Upper lobe of right lung (tissue), 1 donor: ENCODE results near the gene AMACR. TPM values are rescaled to one million over a fixed set of nuclear protein-coding genes. Genes with fewer than 3 reads are reported as not detected.
A peak's percentile ranks its signal among the peaks of the same experiment; 100 is the strongest.
"Not testable (repeated sequence)": the region's sequence is repeated elsewhere in the genome, so short reads cannot be mapped to it uniquely, and the experiment has no call there.

Source experiments
- ATAC-seq: fragments of 200-7000 bp; cut with Tn5 transposase; one replicate; pipeline ENCODE4 v1.9.1; 2020; ENCODE audit warnings: mild to moderate bottlenecking, moderate library complexity
- DNase-seq: peaks from one replicate; pipeline ENCODE4 v3.0.0-alpha.2; 2020
- H3K27ac ChIP-seq: fragments of 200-600 bp; one replicate; pipeline ENCODE4 v1.8.0; 2022
- H3K27me3 ChIP-seq: fragments of 200-600 bp; one replicate; pipeline ENCODE4 v1.8.0; 2022; ENCODE audit warnings: mild to moderate bottlenecking
- H3K36me3 ChIP-seq: fragments of 200-600 bp; one replicate; pipeline ENCODE4 v1.8.0; 2022
- H3K4me1 ChIP-seq: fragments of 200-600 bp; one replicate; pipeline ENCODE4 v1.8.0; 2022
- H3K4me3 ChIP-seq: fragments of 200-600 bp; one replicate; pipeline ENCODE4 v1.8.0; 2022; ENCODE audit warnings: mild to moderate bottlenecking
- H3K9me3 ChIP-seq: fragments of 200-600 bp; one replicate; pipeline ENCODE4 v1.8.0; 2022
- intact Hi-C: fragments of 100-400 bp; cut with DNase I; formaldehyde crosslinking; loops from one replicate; pipeline ENCODE4 v1.11.0; 2022
- total RNA-seq: library from RNA; stranded (reverse); fragmentation: NEBNext Ultra II Directional; extraction: Animal tissue kit (Norgen Biotek cat#: 25700); gene quantifications from one replicate; pipeline ENCODE4 v1.2.1, GENCODE V29; 2021
- TF ChIP-seq, protein P1 (sequence below): fragments of 200-600 bp; IDR thresholded peaks from one replicate; pipeline ENCODE4 v1.8.0; 2022; ENCODE audit warnings: antibody characterized with exemption
- donor health status: DM: no; HTN: yes; CAD: no; lungs with severe emphysema.

AMACR gene
- total RNA-seq, 1 donor from 2014 or later: 9.1 TPM

DNA sequence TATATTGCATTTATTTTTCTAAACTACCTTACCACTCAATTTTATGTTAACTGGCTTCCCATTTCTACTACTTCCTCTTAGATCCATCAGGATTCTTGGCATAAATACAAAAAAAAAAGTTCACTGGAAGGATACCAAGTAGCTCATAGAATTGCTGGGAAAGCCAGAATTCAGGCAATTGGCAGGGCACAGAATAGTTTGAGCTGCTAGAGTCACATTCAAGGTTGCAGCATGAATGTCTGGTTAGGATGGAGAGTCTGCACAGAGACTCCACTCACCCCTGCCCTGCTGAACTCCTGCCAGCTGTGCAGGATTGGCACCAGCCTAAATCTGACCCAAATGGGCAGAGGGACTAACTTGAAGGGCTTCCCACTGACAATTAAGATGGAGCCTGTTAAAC, 4.9 kb upstream of the AMACR start:
- intact Hi-C loops: no loop called here
- TF ChIP-seq, protein P1, sequence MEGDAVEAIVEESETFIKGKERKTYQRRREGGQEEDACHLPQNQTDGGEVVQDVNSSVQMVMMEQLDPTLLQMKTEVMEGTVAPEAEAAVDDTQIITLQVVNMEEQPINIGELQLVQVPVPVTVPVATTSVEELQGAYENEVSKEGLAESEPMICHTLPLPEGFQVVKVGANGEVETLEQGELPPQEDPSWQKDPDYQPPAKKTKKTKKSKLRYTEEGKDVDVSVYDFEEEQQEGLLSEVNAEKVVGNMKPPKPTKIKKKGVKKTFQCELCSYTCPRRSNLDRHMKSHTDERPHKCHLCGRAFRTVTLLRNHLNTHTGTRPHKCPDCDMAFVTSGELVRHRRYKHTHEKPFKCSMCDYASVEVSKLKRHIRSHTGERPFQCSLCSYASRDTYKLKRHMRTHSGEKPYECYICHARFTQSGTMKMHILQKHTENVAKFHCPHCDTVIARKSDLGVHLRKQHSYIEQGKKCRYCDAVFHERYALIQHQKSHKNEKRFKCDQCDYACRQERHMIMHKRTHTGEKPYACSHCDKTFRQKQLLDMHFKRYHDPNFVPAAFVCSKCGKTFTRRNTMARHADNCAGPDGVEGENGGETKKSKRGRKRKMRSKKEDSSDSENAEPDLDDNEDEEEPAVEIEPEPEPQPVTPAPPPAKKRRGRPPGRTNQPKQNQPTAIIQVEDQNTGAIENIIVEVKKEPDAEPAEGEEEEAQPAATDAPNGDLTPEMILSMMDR: no peak
- peaks cover 8% of the 10 kb centered on the region for H3K4me1 ChIP-seq
- no peaks in the 10 kb centered on the region for H3K36me3 ChIP-seq
- no peak overlapping the region for H3K4me3 ChIP-seq
- H3K27me3 ChIP-seq: no peaks in the 10 kb centered on the region
- no peaks in the 10 kb centered on the region for H3K9me3 ChIP-seq
- no peak overlapping the region for H3K27ac ChIP-seq
- DNase-seq (no peak), ATAC-seq (no peak)

DNA sequence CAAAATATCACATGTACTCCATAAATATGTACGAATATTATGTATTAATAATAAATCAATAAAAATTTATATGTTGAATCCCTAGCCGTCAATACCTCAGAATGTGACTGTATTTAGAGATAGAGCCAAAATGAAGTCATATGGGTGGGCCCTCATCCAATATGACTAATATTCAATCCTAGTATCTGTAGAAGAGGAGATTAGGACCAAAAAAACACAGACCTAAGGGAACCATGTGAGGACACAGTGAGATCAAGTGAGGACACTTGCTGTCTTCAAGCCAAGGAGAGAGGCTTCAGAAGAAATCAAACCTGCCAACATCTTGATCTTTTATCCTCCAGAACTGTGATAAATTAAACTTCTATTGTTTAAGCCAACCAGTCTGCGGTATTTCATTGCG, 3.7 kb upstream of the AMACR start:
- TF ChIP-seq, protein P1: no peak
- no peak overlapping the region for H3K27ac ChIP-seq
- DNase-seq (no peak), ATAC-seq (no peak)
- no peak overlapping the region for H3K4me3 ChIP-seq
- no peaks in the 10 kb centered on the region for H3K27me3 ChIP-seq
- no peaks in the 10 kb centered on the region for H3K9me3 ChIP-seq
- intact Hi-C loops: no loop called here
- H3K4me1 ChIP-seq: peaks cover 13% of the 10 kb centered on the region
- H3K36me3 ChIP-seq: no peaks in the 10 kb centered on the region

DNA sequence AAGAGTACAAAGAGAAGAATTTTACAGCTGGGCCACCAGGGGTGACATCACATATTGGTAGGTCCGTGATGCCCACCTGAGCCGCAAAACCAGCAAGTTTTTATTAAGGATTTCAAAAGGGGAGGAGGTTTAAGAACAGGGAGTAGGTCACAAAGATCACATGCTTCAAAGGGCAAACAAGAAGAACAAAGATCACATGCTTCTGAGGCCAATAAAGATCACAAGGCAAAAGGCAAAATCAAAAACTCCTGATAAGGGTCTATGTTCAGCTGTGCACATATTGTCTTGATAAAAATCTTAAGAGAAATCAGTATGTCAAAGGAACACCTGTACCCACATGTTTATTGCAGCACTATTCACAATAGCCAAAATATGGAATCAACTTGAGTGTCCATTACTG, 2.3 kb upstream of the AMACR start:
- DNase-seq, H3K27ac ChIP-seq, intact Hi-C loops, H3K27me3 ChIP-seq, H3K4me3 ChIP-seq, H3K9me3 ChIP-seq, ATAC-seq, H3K36me3 ChIP-seq: not testable (repeated sequence)
- peaks cover 19% of the 10 kb centered on the region for H3K4me1 ChIP-seq

DNA sequence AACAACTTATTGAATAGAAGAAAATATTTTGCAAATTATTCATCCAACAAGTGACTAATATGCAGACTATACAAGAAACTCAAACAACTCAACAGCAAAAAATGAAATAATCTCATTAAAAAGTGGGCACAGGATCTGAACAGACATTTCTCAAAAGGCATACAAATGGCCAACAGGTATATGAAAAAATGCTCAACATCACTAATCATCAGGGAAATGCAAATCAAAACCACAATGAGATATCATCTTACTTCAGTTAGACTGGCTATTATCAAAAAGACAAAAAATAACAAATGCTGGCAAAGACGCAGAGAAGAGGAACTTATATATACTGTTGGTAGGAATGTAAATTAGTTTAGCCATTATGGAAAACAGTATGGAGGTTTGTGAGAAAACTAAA, 1.8 kb upstream of the AMACR start:
- TF ChIP-seq, protein P1: no peak
- H3K36me3 ChIP-seq: no peaks in the 10 kb centered on the region
- H3K27me3 ChIP-seq: no peaks in the 10 kb centered on the region
- H3K4me3 ChIP-seq: no peak overlapping the region
- peaks cover 19% of the 10 kb centered on the region for H3K4me1 ChIP-seq
- DNase-seq (no peak), ATAC-seq (no peak)
- H3K9me3 ChIP-seq: no peaks in the 10 kb centered on the region
- H3K27ac ChIP-seq: no peak overlapping the region
- intact Hi-C loops: no loop called here

DNA sequence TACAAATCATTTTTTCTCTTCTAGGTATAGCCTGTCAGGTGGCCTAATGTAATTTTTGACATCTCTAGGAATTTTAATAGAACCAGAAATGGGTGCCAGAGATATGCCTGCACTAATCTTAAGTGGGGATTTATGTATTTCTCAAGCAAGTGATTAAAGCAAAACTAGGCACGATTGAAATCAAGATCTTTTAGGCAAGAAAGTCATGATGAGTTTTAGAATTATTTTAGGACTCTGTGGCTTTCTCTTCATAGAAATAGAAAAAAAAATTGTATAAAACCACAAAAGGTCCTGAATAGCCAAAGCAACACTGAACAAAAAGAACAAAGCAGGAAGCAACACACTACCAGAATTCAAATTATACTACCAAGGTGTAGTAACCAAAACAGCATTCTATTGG, 952 bp upstream of the AMACR start:
- H3K27me3 ChIP-seq: no peaks in the 10 kb centered on the region
- H3K4me3 ChIP-seq: peak overlapping the region; percentile 79
- H3K9me3 ChIP-seq: no peaks in the 10 kb centered on the region
- peaks cover 19% of the 10 kb centered on the region for H3K4me1 ChIP-seq
- H3K27ac ChIP-seq: peak overlapping the region; percentile 86
- peaks cover 2% of the 10 kb centered on the region for H3K36me3 ChIP-seq
- TF ChIP-seq, protein P1: no peak
- DNase-seq: no peak
- ATAC-seq: no peak
- intact Hi-C loops: no loop called here

DNA sequence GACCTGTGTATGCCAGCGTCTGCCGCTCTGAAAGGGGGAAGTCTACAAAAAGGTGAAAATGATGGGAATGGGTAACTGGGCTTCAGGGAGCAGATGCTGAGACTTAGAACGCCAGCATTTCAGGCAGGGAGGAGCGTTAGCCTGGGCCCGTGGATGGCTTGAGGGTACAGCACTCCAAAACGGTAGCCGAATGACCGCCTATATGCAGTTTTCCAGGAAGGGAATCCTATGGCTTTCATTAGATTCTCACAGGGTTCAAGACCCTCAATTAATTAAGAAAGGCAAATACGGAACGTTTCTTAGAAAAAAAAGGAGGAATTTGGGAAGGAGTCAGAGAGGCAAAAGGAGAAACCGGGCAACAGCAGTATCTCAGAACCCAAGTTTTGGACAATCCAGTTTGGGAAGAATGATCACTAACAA, 639 bp downstream of the AMACR start:
- no peak for DNase-seq
- Histone ChIP-seq H3K9me3 (no peaks in the 10 kb centered on the region), H3K36me3 (peaks cover 14% of the 10 kb centered on the region), H3K27me3 (no peaks in the 10 kb centered on the region), H3K4me1 (peaks cover 19% of the 10 kb centered on the region), H3K27ac (peak overlapping the region; percentile 86), H3K4me3 (peak overlapping the region; percentile 79)
- TF ChIP-seq, protein P1: no peak
- intact Hi-C loops: no loop called here
- ATAC-seq: no peak
